B cell (primary cell): ENCODE results near the gene BRWD1. TPM values are rescaled to one million over a fixed set of nuclear protein-coding genes. Genes with fewer than 3 reads are reported as not detected.

ENCODE experiments used
- ATAC-seq: fragments of 200-7000 bp; cut with Tn5 transposase; one replicate; pipeline ENCODE4 v1.10.0; 2021; ENCODE audit warnings: low read depth, mild to moderate bottlenecking, moderate number of reproducible peaks, moderate library complexity
- CTCF ChIA-PET: fragments of 350-600 bp; sonication (Branson Sonifier 250); formaldehyde crosslinking; loops from one replicate; lab custom pipeline; 2021; ENCODE audit warnings: antibody characterized with exemption, inconsistent platforms; lab: Charles Lee
- POLR2A ChIA-PET: fragments of 350-600 bp; sonication (Branson Sonifier 250); formaldehyde crosslinking; loops from one replicate; lab custom pipeline; 2021; ENCODE audit warnings: antibody characterized with exemption; lab: Charles Lee
- DNase-seq: peaks from one replicate; pipeline ENCODE4 v3.0.0; 2013
- H2AFZ ChIP-seq: 2 replicates; pipeline ENCODE4 v1.6.1; 2012; ENCODE audit warnings: mild to moderate bottlenecking, low read depth, low read length; ENCODE audit not compliant: insufficient read depth, poor library complexity, severe bottlenecking
- H3K27ac ChIP-seq, 2 donors: 1 replicate in 1 of 2; 2 replicates in 1 of 2; pipeline ENCODE4 v1.5.1; 2012 to 2013; ENCODE audit warnings: low read length in 2 of 2, mild to moderate bottlenecking in 2 of 2, moderate library complexity in 1 of 2
- H3K27me3 ChIP-seq, 4 experiments: fragments of 200-600 bp in 1 of 4; sonication (generic) in 1 of 4; replicated peaks in 1 of 4; 1 replicate in 2 of 4; 2 replicates in 2 of 4; pipeline versions ENCODE4 v1.6.1 to v1.7.0; 2013 to 2016; ENCODE audit warnings: low read length in 3 of 4, mild to moderate bottlenecking in 2 of 4, mixed read lengths in 1 of 4, moderate library complexity in 1 of 4; ENCODE audit not compliant: insufficient read depth in 4 of 4, control insufficient read depth in 3 of 4; ENCODE audit errors: control extremely low read depth in 1 of 4
- H3K36me3 ChIP-seq, 2 experiments: replicated peaks in 1 of 2; 1 replicate in 1 of 2; 2 replicates in 1 of 2; pipeline versions ENCODE4 v1.6.1 to v1.7.1; 2013; ENCODE audit warnings: low read length in 1 of 2; ENCODE audit not compliant: insufficient read depth in 2 of 2, control insufficient read depth in 1 of 2; ENCODE audit errors: control extremely low read depth in 1 of 2, extremely low read depth in 1 of 2
- H3K4me1 ChIP-seq, 2 donors: fragments of 200-600 bp in 1 of 2; sonication (generic) in 1 of 2; 1 replicate in 1 of 2; 2 replicates in 1 of 2; pipeline versions ENCODE4 v1.5.1 to v1.6.1; 2013 to 2017; ENCODE audit warnings: low read length in 2 of 2; ENCODE audit not compliant: control insufficient read depth in 2 of 2, insufficient read depth in 2 of 2
- H3K4me2 ChIP-seq: replicated peaks from 2 replicates; pipeline ENCODE3; 2012; ENCODE audit warnings: mild to moderate bottlenecking, low read depth, low read length; ENCODE audit not compliant: poor library complexity, severe bottlenecking
- H3K4me3 ChIP-seq, 5 experiments: fragments of 200-600 bp in 1 of 5; sonication (generic) in 1 of 5; 1 replicate in 3 of 5; 2 replicates in 2 of 5; pipeline versions ENCODE4 v1.5.1 to v1.7.0; 2011 to 2016; ENCODE audit warnings: low read length in 4 of 5, mild to moderate bottlenecking in 4 of 5, low read depth in 2 of 5, control low read depth in 1 of 5, moderate library complexity in 1 of 5; ENCODE audit not compliant: insufficient read depth in 1 of 5; ENCODE audit errors: control extremely low read depth in 1 of 5, extremely low read depth in 1 of 5
- H3K79me2 ChIP-seq: fragments of 200-600 bp; sonication (generic); one replicate; pipeline ENCODE4 v1.6.0; 2016; ENCODE audit warnings: low read length; ENCODE audit not compliant: control insufficient read depth, insufficient read depth
- H3K9ac ChIP-seq: fragments of 200-600 bp; sonication (generic); 2 replicates; pipeline ENCODE4 v1.6.1; 2017; ENCODE audit warnings: mild to moderate bottlenecking, low read length, moderate library complexity
- H3K9me3 ChIP-seq, 3 donors: one replicate each; pipeline versions ENCODE4 v1.6.1 to v1.7.1; 2013; ENCODE audit warnings: low read length in 2 of 3; ENCODE audit not compliant: control insufficient read depth in 2 of 3, insufficient read depth in 1 of 3; ENCODE audit errors: control extremely low read depth in 1 of 3
- H4K20me1 ChIP-seq: 2 replicates; pipeline ENCODE4 v1.6.0; 2012; ENCODE audit warnings: mild to moderate bottlenecking, low read length; ENCODE audit not compliant: insufficient read depth, control insufficient read depth, poor library complexity, severe bottlenecking
- H3K27ac Mint-ChIP-seq: one replicate; pipeline ENCODE4 v1.8.0; 2021; ENCODE audit warnings: mixed read lengths
- H3K27me3 Mint-ChIP-seq: one replicate; pipeline ENCODE4 v1.8.0; 2021; ENCODE audit warnings: mixed read lengths
- H3K4me1 Mint-ChIP-seq: one replicate; pipeline ENCODE4 v1.8.0; 2021; ENCODE audit warnings: mixed read lengths
- H3K4me3 Mint-ChIP-seq: one replicate; pipeline ENCODE4 v1.8.0; 2021; ENCODE audit warnings: mixed read lengths
- H3K9me3 Mint-ChIP-seq: one replicate; pipeline ENCODE4 v1.8.0; 2022; ENCODE audit warnings: mixed read lengths; ENCODE audit not compliant: insufficient read depth
- CTCF ChIP-seq: fragments of 200-600 bp; IDR thresholded peaks from one replicate; pipeline ENCODE4 v1.8.0; 2022; ENCODE audit warnings: antibody characterized with exemption, mild to moderate bottlenecking
- EZH2 ChIP-seq: IDR thresholded peaks from 2 replicates; pipeline ENCODE4 v1.6.1; 2012; ENCODE audit warnings: borderline replicate concordance, low read depth, mild to moderate bottlenecking, moderate library complexity, low read length; ENCODE audit not compliant: insufficient read depth, poor library complexity, severe bottlenecking
- WGBS: methylation state at CpG from one replicate; pipeline ENCODE4 v1.1.5; 2013; ENCODE audit warnings: missing lambda C conversion rate; ENCODE audit not compliant: insufficient coverage; 5-methylcytosine and 5-hydroxymethylcytosine counted together
- intact Hi-C: fragments of 100-400 bp; cut with micrococcal nuclease; formaldehyde crosslinking; loops from one replicate; pipeline ENCODE4 v1.10.0; 2022
- polyA plus RNA-seq: library from polyadenylated mRNA; depleted of rRNA; stranded (reverse); fragments of >200 nt; gene quantifications from 2 replicates; pipeline ENCODE4 v1.2.3, GENCODE V29; 2012
- total RNA-seq, 2 donors: library from RNA; stranded (reverse); fragments of 120-200 nt in 1 of 2; gene quantifications; 1 replicate in 1 of 2; 2 replicates in 1 of 2; pipeline versions ENCODE4 v1.2.3 to v1.2.4, GENCODE V29; 2013 to 2022

Gene BRWD1
- total and polyA plus RNA-seq, 2 donors (not counting 1 experiment from before 2014, with no cell fraction given), result 9.4 to 93.9 TPM

- Histone ChIP-seq H3K36me3 (peaks cover 9 to 15% of the 10 kb centered on the region in 2 experiments), H3K9me3 (no peaks in the 10 kb centered on the region), H3K4me2 (no peak overlapping the region), H3K27me3 (no peaks in the 10 kb centered on the region), H3K79me2 (no peaks in the 10 kb centered on the region), H3K4me3 (no peak overlapping the region), H4K20me1 (no peaks in the 10 kb centered on the region), H3K4me1 (no peaks in the 10 kb centered on the region), H3K9ac (no peak overlapping the region), H3K27ac (no peak overlapping the region), H2AFZ (no peak overlapping the region)
- H3K27me3 Mint-ChIP-seq, result no peaks in the 10 kb centered on the region
- no peaks in the 10 kb centered on the region for H3K9me3 Mint-ChIP-seq
- no peaks in the 10 kb centered on the region for H3K4me1 Mint-ChIP-seq
- intact Hi-C loops, result no loop called here
- ATAC-seq (no peak), DNase-seq (no peak)
- TF ChIP-seq EZH2 (no peak), CTCF (no peak)
- CTCF ChIA-PET, result interaction anchor here (0.9 to 1.5 kb wide), 5 partner anchors 9 to 442 kb away, joined by 3 to 5 read pairs (median 4); partner anchors contain the start of gene PSMG1
- 20% methylated on average over 1 of the region's 3 CpGs for WGBS
- no peak overlapping the region for H3K4me3 Mint-ChIP-seq
- POLR2A ChIA-PET, result no interaction called here
- no peak overlapping the region for H3K27ac Mint-ChIP-seq
Measured at GRCh38 chr21:39173716-39174680, 139.4 kb downstream of the BRWD1 start.

DNA sequence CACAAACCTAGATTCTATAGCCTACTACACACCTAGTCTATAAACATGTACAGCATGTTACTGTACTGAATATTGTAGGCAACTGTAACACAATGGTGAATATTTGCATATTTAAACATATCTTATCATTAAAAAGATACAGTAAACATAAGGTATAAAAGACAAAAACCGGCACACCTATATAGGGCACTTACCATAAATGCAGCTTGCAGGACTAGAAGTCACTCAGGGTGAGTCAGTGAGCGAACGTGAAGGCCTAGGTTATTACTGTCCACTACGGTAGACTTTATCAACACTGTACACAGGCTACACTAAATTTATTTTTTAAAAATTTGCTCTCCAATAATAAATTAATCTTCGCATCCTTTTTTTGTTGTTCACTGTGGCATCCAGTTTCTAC lies 143.5 kb downstream of the BRWD1 start:
- no peak overlapping the region for H3K27ac Mint-ChIP-seq
- H3K4me3 ChIP-seq, result no peak overlapping the region
- ChIA-PET CTCF (no interaction called here), POLR2A (no interaction called here)
- no peak overlapping the region for H3K4me2 ChIP-seq
- no peaks in the 10 kb centered on the region for H3K9me3 Mint-ChIP-seq
- no peak overlapping the region for H3K27ac ChIP-seq
- H3K79me2 ChIP-seq, result no peaks in the 10 kb centered on the region
- no peak overlapping the region for H3K9ac ChIP-seq
- intact Hi-C loops, result no loop called here
- H3K9me3 ChIP-seq, result peaks cover 0 to 3% (median 0%) of the 10 kb centered on the region in 3 donors
- peaks cover 4 to 11% of the 10 kb centered on the region in 2 experiments for H3K36me3 ChIP-seq
- ATAC-seq (no peak), DNase-seq (no peak)
- H3K4me1 ChIP-seq, result no peaks in the 10 kb centered on the region
- WGBS, result 100% methylated on average over 5 of the region's 5 CpGs
- TF ChIP-seq CTCF (no peak), EZH2 (no peak)
- H4K20me1 ChIP-seq, result no peaks in the 10 kb centered on the region
- H3K4me3 Mint-ChIP-seq, result no peak overlapping the region
- H3K4me1 Mint-ChIP-seq, result no peaks in the 10 kb centered on the region
- H2AFZ ChIP-seq, result no peak overlapping the region
- H3K27me3 Mint-ChIP-seq, result peaks cover 7% of the 10 kb centered on the region
- no peaks in the 10 kb centered on the region for H3K27me3 ChIP-seq
